Fibroblast of skin of back (primary cell): Measurements from ENCODE around the gene MYO1A.
"Not testable (repeated sequence)": the region's sequence is repeated elsewhere in the genome, so short reads cannot be mapped to it uniquely, and the experiment has no call there.

Source experiments
- DNase-seq: peaks from one replicate; pipeline ENCODE4 v3.0.0-alpha.2; 2013

Gene MYO1A

GRCh38 chr12:56991319-56992246 is 58.3 kb downstream of the MYO1A start:
- no peak for DNase-seq

GRCh38 chr12:56990648-56991318 is 59.1 kb downstream of the MYO1A start:
- DNase-seq, result no peak

GRCh38 chr12:56989861-56990610 is 59.9 kb downstream of the MYO1A start:
- DNase-seq, result peak; percentile 56

GRCh38 chr12:56988207-56988739 is 61.7 kb downstream of the MYO1A start:
- no peak for DNase-seq

- DNase-seq, result peak; percentile 68
These were observed 62.3 kb downstream of the MYO1A start for GRCh38 chr12:56987551-56988053.

- DNase-seq, result no peak
These were observed 62.9 kb downstream of the MYO1A start for GRCh38 chr12:56987011-56987410.

- DNase-seq, result not testable (repeated sequence)
These were observed 64.2 kb downstream of the MYO1A start for GRCh38 chr12:56985714-56986113.

GRCh38 chr12:56983386-56983785 is 66.5 kb downstream of the MYO1A start:
- DNase-seq, result no peak

GRCh38 chr12:56982578-56983236 is 67.2 kb downstream of the MYO1A start:
- not testable (repeated sequence) for DNase-seq

GRCh38 chr12:56980941-56981530 is 68.9 kb downstream of the MYO1A start:
- DNase-seq, result no peak

GRCh38 chr12:56980268-56980667 is 69.7 kb downstream of the MYO1A start:
- no peak for DNase-seq

- DNase-seq, result no peak
These were observed 70.3 kb downstream of the MYO1A start for GRCh38 chr12:56979628-56980027.
